Loucy (cell line): ENCODE results near the gene LILRB4.

ENCODE experiments used
- CTCF ChIP-seq: fragments of 200-600 bp; sonication (generic); conservative IDR thresholded peaks from 2 replicates; pipeline ENCODE4 v1.5.1; 2014; ENCODE audit warnings: mild to moderate bottlenecking, antibody characterized with exemption, low read length
- EZH2phosphoT487 ChIP-seq: fragments of 200-600 bp; IDR thresholded peaks from 2 replicates; pipeline ENCODE4 v1.6.1; 2018; ENCODE audit warnings: antibody characterized with exemption, mild to moderate bottlenecking, moderate library complexity, borderline replicate concordance

GRCh38 chr19:54616821-54617560 lies 45.8 kb upstream of the LILRB4 start:
- TF ChIP-seq CTCF (no peak), EZH2phosphoT487 (no peak)
